Transverse colon (tissue), 4 donors: ENCODE measurements around the gene ABHD16B. TPM values are rescaled to one million over a fixed set of nuclear protein-coding genes. Genes with fewer than 3 reads are reported as not detected.
"Not testable (repeated sequence)": the region's sequence is repeated elsewhere in the genome, so short reads cannot be mapped to it uniquely, and the experiment has no call there.

Source experiments
- DNase-seq: peaks from one replicate; pipeline ENCODE4 v3.0.0-alpha.2; 2019
- H3K27ac ChIP-seq, 4 donors: fragments of 200-600 bp; sonication (generic); 2 replicates each; pipeline ENCODE4 v1.5.1; 2016 to 2018; ENCODE audit warnings: inconsistent platforms in 4 of 4
- H3K27me3 ChIP-seq: fragments of 200-600 bp; sonication (generic); 2 replicates; pipeline ENCODE4 v1.5.1; 2017; ENCODE audit warnings: inconsistent platforms
- H3K36me3 ChIP-seq, 4 donors: fragments of 200-600 bp; sonication (generic); 2 replicates each; pipeline ENCODE4 v1.5.1; 2017 to 2019; ENCODE audit warnings: inconsistent platforms in 4 of 4
- H3K4me1 ChIP-seq, 4 donors: fragments of 200-600 bp; sonication (generic); 2 replicates each; pipeline ENCODE4 v1.5.1; 2017 to 2020; ENCODE audit warnings: inconsistent platforms in 4 of 4
- H3K4me3 ChIP-seq, 4 donors: fragments of 200-600 bp; sonication (generic); 1 replicate in 1 of 4; 2 replicates in 3 of 4; pipeline versions ENCODE4 v1.5.1 to v1.6.1; 2017 to 2019; ENCODE audit warnings: inconsistent platforms in 4 of 4
- H3K9me3 ChIP-seq, 2 donors: fragments of 200-600 bp; sonication (generic); 2 replicates each; pipeline ENCODE4 v1.5.1; 2017 to 2019; ENCODE audit warnings: inconsistent platforms in 2 of 2
- CTCF ChIP-seq, 5 experiments: fragments of 200-600 bp in 3 of 5; fragments of 450-650 bp in 2 of 5; sonication (generic) in 3 of 5; IDR thresholded peaks; 1 replicate in 2 of 5; 2 replicates in 3 of 5; pipeline ENCODE4 v1.5.1; 2016 to 2017; ENCODE audit warnings: antibody characterized with exemption in 5 of 5, inconsistent platforms in 3 of 5, mild to moderate bottlenecking in 2 of 5, moderate library complexity in 1 of 5
- EP300 ChIP-seq: sonication (generic); formaldehyde crosslinking; IDR thresholded peaks from one replicate; pipeline ENCODE4 v1.6.1; 2017; ENCODE audit warnings: antibody characterized with exemption, low read depth
- POLR2A ChIP-seq: fragments of 450-650 bp; IDR thresholded peaks from one replicate; pipeline ENCODE4 v1.6.1; 2016; ENCODE audit warnings: antibody characterized with exemption, mild to moderate bottlenecking, moderate library complexity
- POLR2AphosphoS5 ChIP-seq, 3 donors: sonication (generic); formaldehyde crosslinking; IDR thresholded peaks; one replicate each; pipeline ENCODE4 v1.6.1; 2016; ENCODE audit warnings: antibody characterized with exemption in 3 of 3
- WGBS, 2 donors: methylation state at CpG; one replicate each; pipeline ENCODE4 v1.1.5; 2018; ENCODE audit warnings: low coverage in 1 of 2; 5-methylcytosine and 5-hydroxymethylcytosine counted together
- in situ Hi-C, 4 donors: fragments of 200-750 bp; cut with MboI; loops; one replicate each; pipeline versions ENCODE4 v1.15.0 to v1.15.1; 2017; ENCODE audit warnings: low sequenced_read_pairs in 3 of 4, low pct_ligation_motif_present in 1 of 4, low pct_unique_long_range_greater_than_20kb in 1 of 4
- intact Hi-C: fragments of 100-400 bp; cut with DNase I; formaldehyde crosslinking; loops from one replicate; pipeline ENCODE4 v1.15.1; 2023; ENCODE audit warnings: low total_unique reads
- total RNA-seq, 4 donors: library from RNA; depleted of rRNA; stranded (reverse); fragments of >200 nt; gene quantifications; one replicate each; pipeline ENCODE4 v1.1.0, GENCODE V29; 2016

The ABHD16B gene
- total RNA-seq, 4 donors from 2014 or later, result not detected

GRCh38 chr20:63873477-63873971 is 12.2 kb downstream of the ABHD16B start:
- Histone ChIP-seq H3K36me3 (peaks cover 0 to 67% (median 32%) of the 10 kb centered on the region in 4 donors), H3K4me1 (no peaks in the 10 kb centered on the region), H3K27me3 (no peaks in the 10 kb centered on the region), H3K9me3 (no peaks in the 10 kb centered on the region), H3K4me3 (no peak overlapping the region), H3K27ac (peak overlapping the region; percentile 36 to 56 (median 41))
- DNase-seq, result peak; percentile 36
- 92 to 100% methylated on average over 1 to 14 of the region's 14 CpGs for WGBS, 2 donors
- TF ChIP-seq CTCF (IDR thresholded peaks at IDR 0.05), result no peak
- TF ChIP-seq POLR2AphosphoS5 (IDR thresholded peaks at IDR 0.05), result peak; percentile 60 to 77 (median 64)
- peak; percentile 23 for TF ChIP-seq POLR2A
- TF ChIP-seq EP300, result peak; percentile 44
- intact Hi-C loops (no loop called here), in situ Hi-C loops (no loop called here)

DNA sequence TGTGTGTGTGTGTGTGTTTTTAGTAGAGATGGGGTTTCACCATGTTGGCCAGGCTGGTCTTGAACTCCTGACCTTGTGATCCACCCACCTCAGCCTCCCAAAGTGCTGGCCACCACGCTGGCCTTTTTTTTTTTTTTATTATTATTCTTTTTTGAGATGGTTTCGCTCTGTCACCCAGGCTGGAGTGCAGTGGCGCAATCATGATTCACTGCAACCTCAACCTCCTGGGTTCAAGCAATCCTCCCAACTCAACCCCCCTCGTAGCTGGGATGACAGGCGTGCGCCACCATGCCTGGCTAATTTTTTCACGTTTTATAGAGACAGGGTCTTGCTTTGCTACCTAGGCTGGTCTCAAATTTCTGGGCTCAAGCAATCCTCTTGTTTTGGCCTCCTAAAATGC is 12.9 kb downstream of the ABHD16B start:
- H3K9me3 ChIP-seq, in situ Hi-C loops, DNase-seq, H3K4me1 ChIP-seq, intact Hi-C loops, H3K27me3 ChIP-seq, H3K4me3 ChIP-seq: not testable (repeated sequence)
- H3K36me3 ChIP-seq, result peaks cover 0 to 61% (median 29%) of the 10 kb centered on the region in 4 donors
- H3K27ac ChIP-seq, result peak overlapping the region in 2 of 4 donors; percentile 40 to 42
- WGBS, 2 donors, result 92 to 95% methylated on average over 4 to 7 of the region's 7 CpGs

GRCh38 chr20:63876489-63877036 is 15.3 kb downstream of the ABHD16B start:
- Histone ChIP-seq H3K36me3 (peaks cover 0 to 40% (median 19%) of the 10 kb centered on the region in 4 donors), H3K27ac (no peak overlapping the region), H3K4me3 (no peak overlapping the region), H3K4me1 (no peaks in the 10 kb centered on the region), H3K27me3 (no peaks in the 10 kb centered on the region), H3K9me3 (no peaks in the 10 kb centered on the region)
- 90 to 91% methylated on average over 3 to 19 of the region's 19 CpGs for WGBS, 2 donors
- in situ Hi-C loops (no loop called here), intact Hi-C loops (no loop called here)
- TF ChIP-seq EP300, result no peak
- no peak for TF ChIP-seq POLR2AphosphoS5 (IDR thresholded peaks at IDR 0.05)
- no peak for TF ChIP-seq CTCF (IDR thresholded peaks at IDR 0.05)
- no peak for TF ChIP-seq POLR2A
- no peak for DNase-seq

- peaks cover 0 to 40% (median 16%) of the 10 kb centered on the region in 4 donors for H3K36me3 ChIP-seq
- H3K9me3 ChIP-seq, result no peaks in the 10 kb centered on the region
- no peak overlapping the region for H3K27ac ChIP-seq
- 93 to 94% methylated on average over 19 to 27 of the region's 32 CpGs for WGBS, 2 donors
- no peak for TF ChIP-seq POLR2A
- TF ChIP-seq POLR2AphosphoS5 (IDR thresholded peaks at IDR 0.05), result no peak
- TF ChIP-seq CTCF (IDR thresholded peaks at IDR 0.05), result no peak
- no peak for TF ChIP-seq EP300
- in situ Hi-C loops (no loop called here), intact Hi-C loops (no loop called here)
- H3K4me1 ChIP-seq, result no peaks in the 10 kb centered on the region
- no peak overlapping the region for H3K4me3 ChIP-seq
- no peak for DNase-seq
- no peaks in the 10 kb centered on the region for H3K27me3 ChIP-seq
These were observed 16.6 kb downstream of the ABHD16B start for GRCh38 chr20:63877755-63878470.
